Panc1 (cell line): ENCODE measurements around the gene CABLES2. TPM values are rescaled to one million over a fixed set of nuclear protein-coding genes. Genes with fewer than 3 reads are reported as not detected.
A peak's percentile ranks its signal among the peaks of the same experiment; 100 is the strongest.

ENCODE experiments used
- ATAC-seq: fragments of 200-7000 bp; cut with Tn5 transposase; 2 replicates; pipeline ENCODE4 v1.9.1; 2020; ENCODE audit warnings: mild to moderate bottlenecking, moderate library complexity
- BruUV-seq: library from RNA; stranded (reverse); fragments of 400-500 nt; replicated peaks from 2 replicates; lab custom pipeline; 2021; lab: Mats Ljungman, UMichigan
- CTCF ChIA-PET: fragments of 300-600 bp; sonication (Branson Sonifier 250); formaldehyde crosslinking; loops from one replicate; lab custom pipeline; 2022; ENCODE audit warnings: antibody characterized with exemption; lab: Charles Lee
- POLR2A ChIA-PET: fragments of 300-600 bp; sonication (Branson Sonifier 250); formaldehyde crosslinking; loops from one replicate; lab custom pipeline; 2022; ENCODE audit warnings: antibody characterized with exemption; lab: Charles Lee
- DNase-seq: peaks from one replicate; pipeline ENCODE4 v3.0.0-alpha.2; 2010; ENCODE audit warnings: low read depth, low spot score
- H3K27ac ChIP-seq: 2 replicates; pipeline ENCODE4 v1.5.1; 2011; ENCODE audit warnings: mild to moderate bottlenecking, low read length, inconsistent platforms
- H3K27me3 ChIP-seq: fragments of 200-500 bp; sonication (Bioruptor generic); 2 replicates; pipeline ENCODE4 v1.6.0; 2014; ENCODE audit warnings: low read length, inconsistent platforms; ENCODE audit not compliant: control insufficient read depth, insufficient read depth
- H3K36me3 ChIP-seq: fragments of 200-500 bp; sonication (Bioruptor generic); 2 replicates; pipeline ENCODE4 v1.5.1; 2014; ENCODE audit warnings: inconsistent platforms, mild to moderate bottlenecking, low read length, moderate library complexity; ENCODE audit not compliant: control insufficient read depth, insufficient read depth
- H3K4me1 ChIP-seq: 2 replicates; pipeline ENCODE4 v1.5.1; 2011; ENCODE audit warnings: inconsistent platforms, mild to moderate bottlenecking, low read length, moderate library complexity; ENCODE audit not compliant: control insufficient read depth, insufficient read depth
- H3K4me3 ChIP-seq, 2 experiments: 2 replicates each; pipeline ENCODE4 v1.5.1; 2011 to 2012; ENCODE audit warnings: low read depth in 2 of 2, low read length in 2 of 2, mild to moderate bottlenecking in 2 of 2, inconsistent platforms in 1 of 2, moderate library complexity in 1 of 2
- H3K9me3 ChIP-seq: fragments of 200-500 bp; sonication (Bioruptor generic); 2 replicates; pipeline ENCODE4 v1.5.1; 2014; ENCODE audit warnings: low read depth, mild to moderate bottlenecking, inconsistent platforms, low read length, moderate library complexity; ENCODE audit not compliant: control insufficient read depth, insufficient read depth
- CTCF ChIP-seq: fragments of 450-650 bp; IDR thresholded peaks from 2 replicates; pipeline ENCODE4 v1.5.1; 2017; ENCODE audit warnings: mild to moderate bottlenecking
- POLR2AphosphoS5 ChIP-seq: IDR thresholded peaks from 2 replicates; pipeline ENCODE4 v1.6.1; 2012; ENCODE audit warnings: mild to moderate bottlenecking, low read depth, low read length, moderate library complexity
- REST ChIP-seq, 2 experiments: IDR thresholded peaks; 2 replicates each; pipeline ENCODE4 v1.6.1; 2011 to 2012; ENCODE audit warnings: low read depth in 2 of 2, control low read depth in 1 of 2, low read length in 1 of 2, mild to moderate bottlenecking in 1 of 2, moderate library complexity in 1 of 2; ENCODE audit not compliant: insufficient read depth in 1 of 2
- SIN3A ChIP-seq: IDR thresholded peaks from 2 replicates; pipeline ENCODE4 v1.6.1; 2012; ENCODE audit warnings: low read depth, mild to moderate bottlenecking, low read length, moderate library complexity, borderline replicate concordance; ENCODE audit not compliant: insufficient read depth
- TCF7L2 ChIP-seq: IDR thresholded peaks from 2 replicates; pipeline ENCODE4 v1.6.1; 2011; ENCODE audit warnings: mild to moderate bottlenecking, low read depth, low read length, inconsistent platforms
- in situ Hi-C: cut with HindIII; loops from 2 replicates; pipeline ENCODE4 v1.10.0; 2016; ENCODE audit warnings: low sequenced_read_pairs, low pct_unique_long_range_greater_than_20kb
- intact Hi-C: fragments of 100-400 bp; cut with micrococcal nuclease; formaldehyde crosslinking; loops from one replicate; pipeline ENCODE4 v1.10.0; 2022; ENCODE audit not compliant: unreplicated experiment
- total RNA-seq: library from RNA; stranded (reverse); gene quantifications from one replicate; pipeline ENCODE4 v1.2.1, GENCODE V29; 2021; ENCODE audit not compliant: unreplicated experiment

The CABLES2 gene
- total RNA-seq, 1 experiment from 2014 or later = 9.8 TPM

GRCh38 chr20:62344092-62344491 lies 63.0 kb downstream of the CABLES2 start:
- CTCF ChIA-PET = no interaction called here
- POLR2A ChIA-PET = no interaction called here
- intact Hi-C loops = loop anchor here (5.0 kb wide), 1 partner anchor 38 kb away; no protein-coding TSS in a partner anchor

GRCh38 chr20:62342910-62343309 lies 64.2 kb downstream of the CABLES2 start:
- no peaks in the 10 kb centered on the region for H3K9me3 ChIP-seq
- ATAC-seq (no peak), DNase-seq (no peak)
- in situ Hi-C loops = no loop called here
- no peaks in the 10 kb centered on the region for H3K27me3 ChIP-seq
- no peak overlapping the region for H3K4me3 ChIP-seq
- no peak for TF ChIP-seq REST (IDR thresholded peaks at IDR 0.05; ENCODE audit: insufficient read depth in 1 of 2, low read depth in 2 of 2, low read length in 1 of 2)
- TF ChIP-seq TCF7L2 = no peak
- no peak for TF ChIP-seq CTCF
- TF ChIP-seq SIN3A = no peak
- no peak for TF ChIP-seq POLR2AphosphoS5
- peaks cover 29% of the 10 kb centered on the region for H3K36me3 ChIP-seq
- H3K27ac ChIP-seq = no peak overlapping the region
- CTCF ChIA-PET = no interaction called here
- H3K4me1 ChIP-seq = no peaks in the 10 kb centered on the region
- TSS peak; percentile 41 for BruUV-seq
- intact Hi-C loops = loop anchor here (5.0 kb wide), 1 partner anchor 39 kb away; no protein-coding TSS in a partner anchor
- POLR2A ChIA-PET = no interaction called here

More at GRCh38 chr20:62344092-62344491, 63.0 kb downstream of the CABLES2 start:
- DNase-seq (no peak), ATAC-seq (no peak)
- H3K27me3 ChIP-seq = no peaks in the 10 kb centered on the region
- no TSS peak for BruUV-seq
- in situ Hi-C loops = no loop called here
- no peaks in the 10 kb centered on the region for H3K9me3 ChIP-seq
- no peak overlapping the region for H3K27ac ChIP-seq
- no peak overlapping the region for H3K4me3 ChIP-seq
- no peaks in the 10 kb centered on the region for H3K4me1 ChIP-seq
- peaks cover 31% of the 10 kb centered on the region for H3K36me3 ChIP-seq
- TF ChIP-seq CTCF = no peak
- TF ChIP-seq POLR2AphosphoS5 = peak; percentile 60; the same call in 1 of the 2 replicates
